Fibroblast of pulmonary artery (primary cell): ENCODE measurements around the gene DCAF8.
A peak's percentile ranks its signal among the peaks of the same experiment; 100 is the strongest.

ENCODE experiments used
- DNase-seq: peaks from one replicate; pipeline ENCODE4 v3.0.0-alpha.2; 2010; ENCODE audit warnings: low read depth
- H3K4me3 ChIP-seq: replicated peaks from 2 replicates; pipeline ENCODE4 v1.5.1; 2011; ENCODE audit warnings: low read depth, mild to moderate bottlenecking, control low read depth, low read length, moderate library complexity
- TF ChIP-seq, protein P1 (sequence below): IDR thresholded peaks from 2 replicates; pipeline ENCODE4 v1.5.1; 2011; ENCODE audit warnings: mild to moderate bottlenecking, control low read depth, low read length, inconsistent platforms; ENCODE audit errors: missing control alignments

The DCAF8 gene

DNA sequence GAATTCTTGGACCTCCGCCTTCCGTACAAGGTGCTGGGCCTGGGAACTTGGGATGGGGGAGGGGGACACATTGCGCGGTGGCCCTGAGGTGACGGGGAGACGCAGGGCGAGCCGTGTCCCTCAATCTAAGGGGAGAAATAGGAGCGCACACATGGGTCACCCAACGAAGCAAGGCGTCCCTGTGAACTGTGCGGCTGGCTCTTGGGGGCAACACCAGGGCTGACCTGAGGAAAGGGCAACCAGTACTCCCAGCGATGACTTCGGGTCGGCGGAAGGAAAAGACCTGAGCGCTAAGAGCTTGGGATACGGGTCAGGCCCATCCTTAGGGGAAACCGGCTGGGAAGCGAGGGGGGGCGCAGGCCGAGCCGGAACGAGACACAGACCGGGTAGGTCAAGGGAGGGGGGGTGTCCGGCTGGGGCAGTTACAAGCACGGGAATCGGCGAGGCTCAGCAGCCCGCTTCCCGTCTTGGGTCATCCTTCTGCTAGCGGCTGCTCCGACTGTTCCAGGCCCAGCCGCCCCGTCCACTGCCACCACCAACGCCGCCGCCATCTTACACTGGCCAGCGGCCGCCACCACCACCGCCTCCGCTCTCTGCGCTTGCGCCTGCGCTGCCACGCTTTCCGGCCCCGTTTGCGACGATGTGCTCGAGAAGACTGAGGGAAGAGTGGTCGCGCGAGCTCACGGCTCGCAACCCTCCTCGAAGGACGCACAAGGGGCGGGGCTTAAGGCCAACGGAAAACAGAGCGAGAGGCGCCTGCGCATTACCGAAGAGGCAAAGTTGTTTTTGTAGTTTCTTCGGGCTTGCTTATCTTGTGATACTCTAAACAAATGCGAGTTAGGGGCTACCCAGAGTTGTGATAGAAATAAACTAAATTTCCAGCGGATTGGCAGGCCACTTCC is at the start of gene DCAF8:
Gene DCAF8 (minus strand): TSS at position 657 of the 902 bp plus-strand sequence. CDS start 18,541 bp downstream, outside the sequence.
- H3K4me3 ChIP-seq: peak within 1 kb of the TSS; percentile 97
- TF ChIP-seq, protein P1, sequence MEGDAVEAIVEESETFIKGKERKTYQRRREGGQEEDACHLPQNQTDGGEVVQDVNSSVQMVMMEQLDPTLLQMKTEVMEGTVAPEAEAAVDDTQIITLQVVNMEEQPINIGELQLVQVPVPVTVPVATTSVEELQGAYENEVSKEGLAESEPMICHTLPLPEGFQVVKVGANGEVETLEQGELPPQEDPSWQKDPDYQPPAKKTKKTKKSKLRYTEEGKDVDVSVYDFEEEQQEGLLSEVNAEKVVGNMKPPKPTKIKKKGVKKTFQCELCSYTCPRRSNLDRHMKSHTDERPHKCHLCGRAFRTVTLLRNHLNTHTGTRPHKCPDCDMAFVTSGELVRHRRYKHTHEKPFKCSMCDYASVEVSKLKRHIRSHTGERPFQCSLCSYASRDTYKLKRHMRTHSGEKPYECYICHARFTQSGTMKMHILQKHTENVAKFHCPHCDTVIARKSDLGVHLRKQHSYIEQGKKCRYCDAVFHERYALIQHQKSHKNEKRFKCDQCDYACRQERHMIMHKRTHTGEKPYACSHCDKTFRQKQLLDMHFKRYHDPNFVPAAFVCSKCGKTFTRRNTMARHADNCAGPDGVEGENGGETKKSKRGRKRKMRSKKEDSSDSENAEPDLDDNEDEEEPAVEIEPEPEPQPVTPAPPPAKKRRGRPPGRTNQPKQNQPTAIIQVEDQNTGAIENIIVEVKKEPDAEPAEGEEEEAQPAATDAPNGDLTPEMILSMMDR: no peak

DNA sequence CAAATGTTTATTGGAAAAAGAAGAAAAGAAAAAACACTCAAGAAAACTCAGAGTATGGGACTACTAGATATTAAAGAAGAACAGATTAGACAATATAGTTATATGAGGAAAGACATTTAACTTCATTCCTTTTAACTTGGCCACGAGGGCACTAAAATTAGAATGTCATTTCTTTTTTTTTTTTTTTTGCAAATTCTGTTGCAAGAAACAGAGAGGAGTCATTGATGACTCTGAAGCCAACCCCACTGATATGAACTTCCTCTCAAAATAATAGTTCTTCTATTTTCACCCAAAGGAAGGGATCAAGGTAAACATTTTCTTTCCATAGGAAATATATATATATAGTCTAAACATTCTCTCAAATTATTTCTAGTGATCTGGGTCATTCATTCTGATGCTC is 47.2 kb upstream of the DCAF8 start:
- TF ChIP-seq, protein P1: no peak
- no peak overlapping the region for H3K4me3 ChIP-seq
- no peak for DNase-seq

More for the DNA sequence above, at the start of gene DCAF8:
- DNase-seq: peak; percentile 98

DNA sequence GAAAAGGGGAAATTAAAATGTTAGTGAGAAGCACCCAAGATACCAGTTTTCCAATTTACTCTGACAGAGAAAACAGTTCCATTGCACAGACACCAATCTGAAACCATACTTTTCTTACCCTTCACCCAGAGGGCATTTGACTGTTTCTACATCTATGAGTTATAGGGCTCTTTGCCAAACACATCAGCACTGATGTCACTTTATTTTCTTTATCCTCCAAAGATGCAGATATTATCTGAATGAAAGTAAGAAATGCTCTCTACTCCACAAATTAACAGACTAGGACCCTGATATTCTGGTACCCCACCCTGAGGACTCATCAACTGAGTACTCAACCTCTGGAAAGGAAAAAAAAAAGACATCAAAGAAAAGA is 46.8 kb upstream of the DCAF8 start:
- H3K4me3 ChIP-seq: no peak overlapping the region
- TF ChIP-seq, protein P1: no peak
- peak; percentile 30 for DNase-seq

DNA sequence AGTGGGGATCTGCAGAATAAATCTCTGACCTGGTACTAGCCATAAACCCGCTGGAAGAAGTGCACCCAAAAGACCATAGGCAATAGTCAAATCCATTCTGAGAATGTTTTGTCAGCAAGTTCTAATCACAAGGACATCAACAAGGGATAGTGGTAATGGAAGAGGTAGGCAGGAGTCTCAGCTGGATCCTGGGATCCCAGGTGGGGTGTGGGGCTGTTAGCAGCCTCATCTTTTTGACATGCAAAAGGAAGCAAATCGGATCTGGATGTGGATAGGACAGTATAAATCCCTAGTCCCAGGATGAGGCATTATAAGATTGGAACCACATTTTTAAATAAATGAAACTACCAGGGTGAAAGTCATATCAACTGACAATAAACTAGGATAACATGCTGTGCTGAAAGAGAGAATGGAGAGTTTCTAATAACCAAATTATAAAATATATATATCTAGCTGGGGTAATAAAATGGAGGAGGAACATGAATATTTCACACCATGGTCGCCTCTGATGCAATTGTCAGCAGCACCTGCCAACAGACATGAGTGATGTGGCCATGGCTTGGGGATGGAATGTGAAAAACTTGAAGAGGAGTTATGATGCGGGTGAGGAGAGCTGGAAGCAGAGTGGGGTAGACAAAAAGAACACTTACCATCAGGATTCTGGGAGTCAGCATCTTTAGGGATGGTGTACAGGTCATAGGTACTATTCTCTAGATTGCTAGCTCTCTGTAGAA is 46.3 kb upstream of the DCAF8 start:
- TF ChIP-seq, protein P1: no peak
- peak; percentile 18 for DNase-seq
- no peak overlapping the region for H3K4me3 ChIP-seq

DNA sequence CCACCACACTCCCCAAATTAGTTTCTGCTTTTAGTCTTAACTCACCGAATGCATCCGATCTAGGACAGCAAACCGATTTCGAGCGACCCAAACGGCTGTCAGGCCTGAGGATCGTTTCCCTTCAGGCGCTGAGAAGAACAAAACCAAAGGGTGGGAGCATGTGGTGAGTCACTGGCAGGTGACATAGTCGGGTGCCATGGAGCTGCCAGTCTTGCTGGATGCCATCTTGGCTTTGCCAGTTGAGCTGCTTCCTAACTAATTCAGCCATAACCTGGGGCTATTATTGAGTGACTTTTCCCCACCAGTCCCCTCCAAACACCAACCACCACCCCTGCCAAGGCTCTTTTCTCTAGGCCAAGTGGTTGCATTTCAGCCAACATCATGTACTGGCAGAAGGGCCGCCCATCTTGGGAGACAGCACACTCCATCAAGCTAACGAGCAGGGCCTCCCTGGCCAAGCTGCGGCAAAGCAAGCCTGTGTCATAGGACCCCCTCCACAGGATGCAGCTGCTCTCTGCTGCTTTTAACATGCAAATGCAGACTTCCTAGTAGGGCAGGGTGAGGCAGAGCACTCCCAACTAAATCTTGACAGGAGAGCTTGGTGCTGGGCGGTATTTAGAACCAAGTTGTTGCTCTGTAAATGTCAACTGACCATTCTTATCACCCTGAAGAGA is 44.9 kb upstream of the DCAF8 start:
- H3K4me3 ChIP-seq: no peak overlapping the region
- TF ChIP-seq, protein P1: no peak
- no peak for DNase-seq

DNA sequence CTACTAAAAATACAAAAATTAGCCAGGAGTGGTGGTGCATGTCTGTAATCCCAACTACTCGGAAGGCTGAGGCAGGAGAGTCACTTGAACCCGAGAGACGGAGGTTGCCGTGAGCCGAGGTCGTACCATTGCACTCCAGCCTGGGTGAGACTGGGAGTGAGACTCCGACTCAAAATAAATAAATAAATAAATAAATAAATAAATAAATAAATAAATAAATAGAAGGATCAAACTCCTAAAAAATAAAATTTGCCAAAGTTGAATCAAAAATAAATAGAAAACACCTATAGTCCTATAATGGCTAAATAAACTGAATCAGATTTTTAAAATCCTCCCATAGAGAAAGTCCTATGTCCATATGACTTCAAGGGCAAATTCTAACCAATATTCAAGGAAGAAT is 37.8 kb upstream of the DCAF8 start:
- TF ChIP-seq, protein P1: no peak
- H3K4me3 ChIP-seq: no peak overlapping the region
- no peak for DNase-seq
